Spinal cord (tissue), 10 donors: ENCODE data around the gene SEC31B. TPM values are rescaled to one million over a fixed set of nuclear protein-coding genes. Genes with fewer than 3 reads are reported as not detected.

Experiments used
- DNase-seq, 6 donors: peaks; one replicate each; pipeline versions ENCODE4 v3.0.0 to v3.0.0-alpha.2; 2013 to 2015; ENCODE audit warnings: low spot score in 6 of 6, low read depth in 4 of 6
- H3K27ac ChIP-seq: one replicate; pipeline ENCODE4 v1.5.1; 2013; ENCODE audit warnings: low read depth, low read length, control low read depth
- H3K27me3 ChIP-seq: one replicate; pipeline ENCODE4 v1.6.1; 2013; ENCODE audit warnings: low read length; ENCODE audit not compliant: control insufficient read depth, insufficient read depth
- H3K36me3 ChIP-seq: one replicate; pipeline ENCODE4 v1.6.1; 2013; ENCODE audit warnings: low read length; ENCODE audit not compliant: control insufficient read depth, insufficient read depth
- H3K4me1 ChIP-seq: one replicate; pipeline ENCODE4 v1.6.1; 2013; ENCODE audit warnings: low read length; ENCODE audit not compliant: control insufficient read depth, insufficient read depth
- H3K4me3 ChIP-seq: one replicate; pipeline ENCODE4 v1.5.1; 2013; ENCODE audit warnings: low read depth, low read length, control low read depth
- H3K9me3 ChIP-seq: one replicate; pipeline ENCODE4 v1.6.1; 2013; ENCODE audit warnings: low read length; ENCODE audit not compliant: control insufficient read depth, insufficient read depth
- WGBS: methylation state at CpG from one replicate; pipeline ENCODE4 v1.1.5; 2013; ENCODE audit warnings: missing lambda C conversion rate; ENCODE audit not compliant: insufficient coverage; 5-methylcytosine and 5-hydroxymethylcytosine counted together
- polyA plus RNA-seq, 2 donors: library from polyadenylated mRNA; unstranded; fragments of 120-200 nt; gene quantifications; one replicate each; pipeline ENCODE4 v1.2.1, GENCODE V29; 2013; ENCODE audit not compliant: insufficient read length in 2 of 2
- total RNA-seq, 2 donors: library from RNA; depleted of rRNA in 1 of 2; stranded (reverse); fragments of 120-200 nt in 1 of 2; fragments of >200 nt in 1 of 2; gene quantifications; one replicate each; pipeline versions ENCODE4 v1.2.3 to v1.2.4, GENCODE V29; 2013 to 2014
- donor health status: healthy.

The SEC31B gene
- total and polyA plus RNA-seq, 4 donors, result 6.4 to 38.4 (median 17.2) TPM

DNA sequence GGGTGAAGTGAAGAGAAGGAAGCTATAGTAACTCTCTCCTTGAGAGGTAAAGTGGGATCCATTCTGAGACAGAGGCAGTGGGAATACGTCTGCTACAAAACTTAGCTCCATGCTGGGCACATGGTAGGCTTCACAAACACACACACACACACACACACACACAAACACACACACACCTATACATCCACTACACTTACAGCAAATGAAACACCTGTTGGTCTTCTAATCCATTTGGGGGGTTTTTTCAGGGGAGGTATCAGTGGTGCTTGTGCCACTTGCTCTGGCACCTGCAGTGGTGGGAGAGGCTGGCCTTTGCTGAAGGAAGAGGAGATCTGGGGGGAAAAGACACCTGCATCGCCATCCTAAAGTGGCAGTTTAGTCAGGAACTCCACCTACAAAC is 14.5 kb downstream of the SEC31B start:
- Histone ChIP-seq H3K4me1 (no peaks in the 10 kb centered on the region), H3K4me3 (no peak overlapping the region), H3K27me3 (no peaks in the 10 kb centered on the region), H3K36me3 (peaks cover 28% of the 10 kb centered on the region), H3K27ac (no peak overlapping the region), H3K9me3 (no peaks in the 10 kb centered on the region)
- DNase-seq, result no peak
- 100% methylated on average over 1 of the region's 2 CpGs for WGBS

DNA sequence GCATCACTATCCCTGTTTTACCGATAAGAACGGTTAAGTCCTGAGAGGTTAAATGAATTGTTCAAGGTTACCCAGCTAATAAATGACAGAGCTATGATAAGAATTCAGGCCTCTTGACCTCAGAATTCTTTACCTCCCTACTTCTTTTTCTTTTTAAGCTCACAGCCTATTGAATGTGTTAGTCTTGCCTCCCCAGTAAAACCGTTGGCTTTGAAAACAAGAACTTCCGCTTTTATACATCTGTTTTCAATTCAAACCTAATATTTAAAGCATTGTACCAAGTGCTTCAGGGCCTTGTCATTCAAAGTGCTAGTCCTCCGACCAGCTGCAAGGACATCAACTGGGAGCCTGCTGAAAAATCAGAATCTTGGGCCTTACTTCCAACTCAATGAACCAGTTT is 15.6 kb downstream of the SEC31B start:
- Histone ChIP-seq H3K27ac (no peak overlapping the region), H3K4me3 (no peak overlapping the region), H3K27me3 (no peaks in the 10 kb centered on the region), H3K36me3 (peaks cover 29% of the 10 kb centered on the region), H3K4me1 (no peaks in the 10 kb centered on the region), H3K9me3 (no peaks in the 10 kb centered on the region)
- 44% methylated on average over 3 of the region's 5 CpGs for WGBS
- no peak for DNase-seq

DNA sequence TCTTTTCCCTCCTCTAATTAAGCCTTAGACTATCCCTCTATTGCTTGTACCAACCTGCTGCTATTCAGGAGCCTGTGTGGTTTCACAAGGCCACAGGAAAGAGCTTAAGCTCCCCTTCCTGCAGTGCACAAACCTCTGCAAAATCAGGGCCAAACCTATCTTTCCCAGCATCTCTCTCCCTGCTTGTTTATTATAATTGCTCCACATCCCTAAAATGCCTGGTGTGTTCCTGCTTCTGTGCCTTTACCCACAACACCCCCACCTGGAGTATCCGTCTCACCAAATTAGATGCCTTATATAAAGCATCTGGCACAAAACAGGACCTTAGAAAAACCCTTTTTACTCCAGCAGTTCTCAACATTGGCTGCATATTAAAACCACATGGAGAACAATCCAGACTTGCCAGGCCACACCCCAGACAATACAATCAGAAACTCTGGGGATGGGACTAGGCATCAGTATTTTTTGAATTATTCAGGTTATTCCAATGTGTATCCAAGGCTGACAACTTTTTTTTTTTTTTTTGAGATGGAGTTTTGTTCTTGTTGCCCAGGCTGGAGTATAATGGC is 16.7 kb downstream of the SEC31B start:
- Histone ChIP-seq H3K27ac (no peak overlapping the region), H3K36me3 (peaks cover 38% of the 10 kb centered on the region), H3K27me3 (no peaks in the 10 kb centered on the region), H3K4me1 (no peaks in the 10 kb centered on the region), H3K9me3 (no peaks in the 10 kb centered on the region), H3K4me3 (no peak overlapping the region)
- 100% methylated on average over 1 of the region's 1 CpG for WGBS
- DNase-seq, result no peak

DNA sequence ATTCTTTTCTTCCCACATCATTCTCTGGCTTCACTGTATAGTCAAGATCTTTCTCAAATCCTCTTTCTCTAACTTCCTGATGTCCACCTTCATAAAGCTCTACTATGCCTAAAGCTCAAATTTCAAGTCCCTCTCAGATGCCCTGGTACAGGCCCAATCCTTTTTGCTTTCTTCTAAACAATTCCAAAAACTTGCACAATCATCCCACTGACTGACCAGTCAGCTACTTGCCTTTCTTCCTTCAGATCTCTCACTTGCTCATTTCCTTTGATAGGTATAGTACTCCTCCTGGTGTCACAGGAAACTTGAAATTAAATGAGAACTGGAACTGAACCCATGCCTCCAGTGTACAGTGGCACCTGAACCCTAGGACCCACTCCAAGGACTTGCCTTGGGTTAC is 18.2 kb downstream of the SEC31B start:
- Histone ChIP-seq H3K27me3 (no peaks in the 10 kb centered on the region), H3K27ac (no peak overlapping the region), H3K9me3 (no peaks in the 10 kb centered on the region), H3K36me3 (peaks cover 53% of the 10 kb centered on the region), H3K4me1 (no peaks in the 10 kb centered on the region), H3K4me3 (no peak overlapping the region)
- DNase-seq, result no peak

DNA sequence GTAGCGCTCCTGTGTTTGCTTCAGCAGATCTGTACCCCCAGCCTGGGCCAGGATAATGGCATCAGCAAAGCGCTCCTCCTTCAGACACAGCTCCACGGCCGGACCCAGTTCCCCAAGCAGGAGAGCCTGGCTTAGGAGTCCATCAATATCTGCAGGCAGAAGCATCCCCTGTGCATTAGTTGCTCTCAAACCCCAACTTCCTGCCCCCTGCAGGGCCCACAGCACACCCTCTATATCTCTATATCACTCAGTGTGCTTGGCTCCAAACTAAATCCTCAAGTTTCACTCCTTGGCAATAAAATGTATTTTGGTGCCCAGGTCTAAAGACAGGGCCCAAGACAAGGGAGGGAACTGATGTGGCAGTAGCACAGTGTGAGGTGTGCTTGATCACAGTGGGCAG is 21.6 kb downstream of the SEC31B start:
- H3K4me1 ChIP-seq, result no peaks in the 10 kb centered on the region
- DNase-seq, result no peak
- WGBS, result 97% methylated on average over 4 of the region's 4 CpGs
- peaks cover 49% of the 10 kb centered on the region for H3K36me3 ChIP-seq
- H3K4me3 ChIP-seq, result no peak overlapping the region
- H3K9me3 ChIP-seq, result no peaks in the 10 kb centered on the region
- H3K27me3 ChIP-seq, result no peaks in the 10 kb centered on the region
- no peak overlapping the region for H3K27ac ChIP-seq

DNA sequence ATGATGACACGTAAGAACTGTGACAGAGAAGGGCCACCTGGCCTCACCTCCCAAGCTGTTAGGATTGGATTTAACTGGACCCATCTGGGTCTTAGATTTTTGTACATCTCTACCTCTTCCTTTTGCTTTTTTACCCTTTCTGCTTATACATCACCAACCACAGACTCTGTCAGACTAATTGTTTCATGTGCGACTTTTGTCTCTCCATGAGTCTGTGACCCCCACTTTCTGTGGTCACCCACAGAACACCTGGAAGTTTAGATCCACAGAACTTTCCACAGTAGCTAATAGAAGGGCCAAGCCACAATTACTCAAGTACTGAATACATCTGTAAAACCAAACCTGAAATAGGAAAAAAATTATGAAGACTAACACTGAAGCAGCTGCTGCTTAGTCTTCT is 23.1 kb downstream of the SEC31B start:
- no peak for DNase-seq
- Histone ChIP-seq H3K4me1 (no peaks in the 10 kb centered on the region), H3K27ac (no peak overlapping the region), H3K9me3 (no peaks in the 10 kb centered on the region), H3K27me3 (no peaks in the 10 kb centered on the region), H3K4me3 (no peak overlapping the region), H3K36me3 (peaks cover 42% of the 10 kb centered on the region)
- WGBS, result 84% methylated on average over 2 of the region's 2 CpGs

DNA sequence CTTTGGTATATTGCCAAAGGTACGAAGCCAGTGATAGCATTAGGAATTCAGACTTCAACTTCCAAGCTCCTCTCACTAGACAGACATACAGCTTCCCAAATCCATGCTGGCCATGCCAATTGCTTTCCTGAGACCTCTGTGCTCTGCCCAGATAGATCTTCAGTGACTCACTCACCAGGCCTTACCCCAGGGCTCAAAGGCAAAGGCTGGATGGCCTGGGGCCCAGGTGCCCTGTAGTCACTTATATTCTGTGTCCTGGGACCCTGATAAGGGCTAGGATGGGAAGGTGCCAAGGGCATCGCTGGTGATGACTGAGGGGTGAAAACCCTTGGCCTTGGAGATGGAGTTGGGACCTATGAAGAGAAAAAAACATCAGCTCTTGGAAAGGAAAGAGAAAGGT is 29.1 kb downstream of the SEC31B start:
- peaks cover 41% of the 10 kb centered on the region for H3K36me3 ChIP-seq
- no peaks in the 10 kb centered on the region for H3K9me3 ChIP-seq
- peaks cover 3% of the 10 kb centered on the region for H3K4me1 ChIP-seq
- WGBS, result 100% methylated on average over 2 of the region's 2 CpGs
- no peaks in the 10 kb centered on the region for H3K27me3 ChIP-seq
- no peak overlapping the region for H3K4me3 ChIP-seq
- no peak for DNase-seq
- H3K27ac ChIP-seq, result no peak overlapping the region

DNA sequence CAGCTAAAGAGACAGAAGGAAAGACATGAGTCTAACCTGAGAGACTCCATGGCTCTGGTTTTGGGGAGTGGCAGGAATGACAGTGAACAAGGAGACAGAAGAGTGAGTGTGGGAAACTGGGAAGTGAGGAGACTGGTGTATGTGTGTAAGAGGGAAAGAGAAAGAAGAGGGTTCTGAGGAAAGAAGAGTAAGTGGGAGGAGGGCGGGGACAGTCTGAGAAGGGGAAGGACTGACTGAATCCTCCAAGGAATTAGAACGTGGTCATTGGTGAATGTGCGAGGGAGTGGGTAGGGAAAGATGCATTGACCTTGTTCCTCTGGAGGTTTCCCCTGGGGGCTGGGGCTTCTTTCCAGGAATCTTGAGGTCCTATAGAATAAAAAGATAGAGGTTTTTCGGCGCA is 30.3 kb downstream of the SEC31B start:
- 90% methylated on average over 3 of the region's 5 CpGs for WGBS
- no peak for DNase-seq
- Histone ChIP-seq H3K27me3 (no peaks in the 10 kb centered on the region), H3K36me3 (peaks cover 45% of the 10 kb centered on the region), H3K9me3 (no peaks in the 10 kb centered on the region), H3K4me1 (peaks cover 3% of the 10 kb centered on the region), H3K27ac (no peak overlapping the region), H3K4me3 (no peak overlapping the region)

DNA sequence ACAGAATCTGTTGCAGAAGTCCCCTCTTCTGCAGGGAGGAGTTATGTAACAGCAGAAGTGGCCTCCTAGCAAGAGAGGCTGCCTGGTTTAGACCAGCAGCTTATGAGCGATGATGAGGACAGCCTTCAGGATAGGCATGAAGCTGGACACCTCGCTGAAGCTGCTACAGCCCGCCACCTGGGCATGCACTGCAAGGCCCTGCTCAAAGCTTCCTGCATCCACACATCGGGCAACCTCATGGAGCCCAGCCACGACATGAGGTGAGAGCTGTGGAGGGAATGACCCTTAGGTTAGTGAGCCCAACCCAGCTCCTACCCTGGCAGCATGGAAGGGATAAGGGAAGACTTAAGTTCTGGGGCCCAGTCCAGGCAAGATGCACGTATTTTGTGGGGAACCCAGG is 32.1 kb downstream of the SEC31B start:
- Histone ChIP-seq H3K4me3 (no peak overlapping the region), H3K27me3 (peaks cover 7% of the 10 kb centered on the region), H3K4me1 (peaks cover 10% of the 10 kb centered on the region), H3K27ac (no peak overlapping the region), H3K36me3 (peaks cover 39% of the 10 kb centered on the region), H3K9me3 (no peaks in the 10 kb centered on the region)
- no peak for DNase-seq
- 99% methylated on average over 6 of the region's 6 CpGs for whole genome bisulfite sequencing

DNA sequence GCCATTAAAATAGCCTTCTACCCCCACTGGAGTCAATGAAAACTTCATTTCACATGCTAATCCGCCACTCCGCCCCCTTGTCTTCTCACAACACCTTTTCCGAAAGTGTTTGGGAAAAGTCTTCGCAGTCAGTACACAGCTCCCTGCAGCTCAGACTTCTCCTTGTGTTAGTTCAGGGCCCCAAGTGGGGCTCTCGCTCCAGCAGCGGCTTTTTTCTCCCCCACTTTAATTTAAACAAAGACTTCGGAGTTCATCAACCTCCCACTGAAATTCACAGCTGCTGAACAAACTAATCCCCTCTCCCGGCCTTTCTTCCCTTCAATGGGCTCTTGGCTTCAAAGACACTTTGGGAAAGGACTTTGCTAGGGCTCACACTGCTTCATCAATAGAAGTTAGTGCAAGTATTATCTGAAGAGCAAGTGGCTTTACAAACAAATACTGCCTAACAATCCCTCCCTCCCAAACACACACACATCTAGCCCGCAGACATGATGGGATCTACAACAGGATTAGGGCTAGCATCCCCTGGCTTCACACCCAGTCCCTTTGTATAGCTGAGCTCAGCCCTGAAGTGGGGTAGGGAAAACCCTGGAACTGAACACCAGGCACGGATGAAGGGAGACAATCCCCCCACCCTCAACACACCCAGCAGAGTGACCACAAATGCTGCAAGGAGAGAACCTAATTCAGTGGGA is 33.7 kb downstream of the SEC31B start:
- Histone ChIP-seq H3K4me3 (no peak overlapping the region), H3K27ac (no peak overlapping the region), H3K27me3 (peaks cover 16% of the 10 kb centered on the region), H3K9me3 (no peaks in the 10 kb centered on the region), H3K36me3 (peaks cover 39% of the 10 kb centered on the region), H3K4me1 (peaks cover 22% of the 10 kb centered on the region)
- 39% methylated on average over 8 of the region's 10 CpGs for WGBS
- peak in 2 of 6 donors; percentile 25 to 45 for DNase-seq
